DOHH2 (cell line): ENCODE measurements around the gene SNRNP35.
A peak's percentile ranks its signal among the peaks of the same experiment; 100 is the strongest.
"Not testable (repeated sequence)": the region's sequence is repeated elsewhere in the genome, so short reads cannot be mapped to it uniquely, and the experiment has no call there.

Experiments
- H3F3A ChIP-seq: fragments of 200-600 bp; sonication (generic), shearing (Covaris generic); 2 replicates; pipeline ENCODE4 v1.6.0; 2016; ENCODE audit warnings: antibody characterized with exemption, mild to moderate bottlenecking; ENCODE audit not compliant: control insufficient read depth, insufficient read depth
- H3K27ac ChIP-seq: fragments of 200-600 bp; sonication (generic); 2 replicates; pipeline ENCODE4 v1.5.1; 2014; ENCODE audit warnings: low read depth, mild to moderate bottlenecking, low read length, moderate library complexity
- H3K27me3 ChIP-seq: fragments of 200-600 bp; sonication (generic); 2 replicates; pipeline ENCODE4 v1.6.1; 2014; ENCODE audit warnings: mild to moderate bottlenecking, low read length, mixed read lengths; ENCODE audit not compliant: control insufficient read depth
- H3K36me3 ChIP-seq: fragments of 200-600 bp; sonication (generic); 2 replicates; pipeline ENCODE4 v1.6.1; 2014; ENCODE audit warnings: mild to moderate bottlenecking, low read length, moderate library complexity, mixed read lengths; ENCODE audit not compliant: control insufficient read depth
- H3K4me1 ChIP-seq: fragments of 200-600 bp; sonication (generic); 2 replicates; pipeline ENCODE4 v1.6.1; 2014; ENCODE audit warnings: mild to moderate bottlenecking, low read length, mixed read lengths; ENCODE audit not compliant: control insufficient read depth
- H3K4me2 ChIP-seq: fragments of 200-600 bp; sonication (generic); 2 replicates; pipeline ENCODE4 v1.6.0; 2014; ENCODE audit warnings: mild to moderate bottlenecking, low read length, moderate library complexity
- H3K4me3 ChIP-seq: fragments of 200-600 bp; sonication (generic); 2 replicates; pipeline ENCODE4 v1.5.1; 2014; ENCODE audit warnings: mild to moderate bottlenecking, low read length, mixed read lengths
- H3K79me2 ChIP-seq: fragments of 200-600 bp; sonication (generic); 2 replicates; pipeline ENCODE4 v1.6.1; 2014; ENCODE audit warnings: mild to moderate bottlenecking, low read length, mixed read lengths; ENCODE audit not compliant: control insufficient read depth
- H3K9me2 ChIP-seq: fragments of 200-600 bp; sonication (generic); replicated peaks from 2 replicates; pipeline ENCODE4 v1.6.1; 2014; ENCODE audit warnings: mild to moderate bottlenecking, low read length, mixed read lengths; ENCODE audit not compliant: control insufficient read depth
- H3K9me3 ChIP-seq: fragments of 200-600 bp; sonication (generic); 2 replicates; pipeline ENCODE4 v1.6.1; 2014; ENCODE audit warnings: antibody characterized with exemption, low read length, mixed read lengths; ENCODE audit not compliant: control insufficient read depth, insufficient read depth
- H4K20me1 ChIP-seq: fragments of 200-600 bp; sonication (generic); 2 replicates; pipeline ENCODE4 v1.6.0; 2014; ENCODE audit warnings: low read depth, mild to moderate bottlenecking, antibody characterized with exemption, low read length, moderate library complexity; ENCODE audit not compliant: control insufficient read depth, insufficient read depth
- CTCF ChIP-seq: fragments of 200-600 bp; sonication (generic); IDR thresholded peaks from one replicate; pipeline ENCODE4 v1.5.1; 2014; ENCODE audit warnings: antibody characterized with exemption, mild to moderate bottlenecking, low read depth, low read length; ENCODE audit not compliant: poor library complexity, severe bottlenecking
- EZH2phosphoT487 ChIP-seq: fragments of 200-600 bp; sonication (generic); IDR thresholded peaks from 2 replicates; pipeline ENCODE4 v1.6.1; 2017; ENCODE audit warnings: borderline replicate concordance, mild to moderate bottlenecking, antibody characterized with exemption, low read length, moderate library complexity, mixed read lengths

SNRNP35 gene

GRCh38 chr12:123421314-123421713 is 36.6 kb upstream of the SNRNP35 start:
- Histone ChIP-seq H3K27me3 (no peaks in the 10 kb centered on the region), H4K20me1 (no peaks in the 10 kb centered on the region), H3K4me2 (no peak overlapping the region), H3K27ac (no peak overlapping the region), H3K79me2 (no peaks in the 10 kb centered on the region), H3K9me3 (no peaks in the 10 kb centered on the region), H3K9me2 (no peaks in the 10 kb centered on the region), H3K36me3 (peaks cover 13% of the 10 kb centered on the region), H3K4me1 (peaks cover 11% of the 10 kb centered on the region), H3K4me3 (no peak overlapping the region), H3F3A (no peaks in the 10 kb centered on the region)
- no peak for TF ChIP-seq EZH2phosphoT487

GRCh38 chr12:123427036-123427769 is 30.7 kb upstream of the SNRNP35 start:
- H3K9me2 ChIP-seq, result no peaks in the 10 kb centered on the region
- H3K4me1 ChIP-seq, result peaks cover 41% of the 10 kb centered on the region
- peaks cover 15% of the 10 kb centered on the region for H3K79me2 ChIP-seq
- peaks cover 17% of the 10 kb centered on the region for H3K36me3 ChIP-seq
- TF ChIP-seq CTCF (no peak), EZH2phosphoT487 (no peak)
- H3K4me3 ChIP-seq, result peak overlapping the region; percentile 47
- no peaks in the 10 kb centered on the region for H3K27me3 ChIP-seq
- H3K9me3 ChIP-seq, result no peaks in the 10 kb centered on the region
- peaks cover 3% of the 10 kb centered on the region; the same call in 1 of the 2 replicates for H4K20me1 ChIP-seq
- H3K4me2 ChIP-seq, result peak overlapping the region; percentile 61
- H3K27ac ChIP-seq, result peak overlapping the region; percentile 67
- peaks cover 9% of the 10 kb centered on the region for H3F3A ChIP-seq

DNA sequence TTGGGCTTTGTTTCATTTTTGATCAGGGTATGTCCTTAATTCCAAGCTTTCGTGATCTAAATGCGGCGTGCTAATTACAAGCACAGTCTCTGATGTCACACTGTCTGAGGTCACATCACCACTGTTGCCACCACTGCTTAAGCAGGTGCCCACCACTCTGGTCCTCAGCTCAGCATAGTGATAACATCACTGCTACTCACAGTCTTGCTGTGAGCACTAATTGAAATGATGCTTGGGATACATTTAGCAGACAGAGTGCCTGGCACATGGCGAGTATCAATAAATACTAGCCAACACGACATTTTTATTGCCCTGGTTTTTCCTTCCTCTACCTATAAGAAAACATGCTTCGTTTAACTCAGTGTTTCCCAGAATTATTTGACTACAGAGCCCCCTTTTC is 29.3 kb upstream of the SNRNP35 start:
- Histone ChIP-seq H3K9me2 (no peaks in the 10 kb centered on the region), H3K4me3 (no peak overlapping the region; the same call in 1 of the 2 replicates), H3K9me3 (no peaks in the 10 kb centered on the region), H3K36me3 (peaks cover 10% of the 10 kb centered on the region), H4K20me1 (peaks cover 3% of the 10 kb centered on the region; the same call in 1 of the 2 replicates), H3F3A (peaks cover 9% of the 10 kb centered on the region), H3K4me1 (peaks cover 47% of the 10 kb centered on the region), H3K27me3 (no peaks in the 10 kb centered on the region), H3K4me2 (peak overlapping the region; percentile 61), H3K27ac (peak overlapping the region; percentile 67; the same call in 1 of the 2 replicates), H3K79me2 (peaks cover 29% of the 10 kb centered on the region)
- TF ChIP-seq EZH2phosphoT487 (no peak), CTCF (no peak)

GRCh38 chr12:123429101-123429500 is 28.8 kb upstream of the SNRNP35 start:
- peaks cover 52% of the 10 kb centered on the region for H3K4me1 ChIP-seq
- H3K79me2 ChIP-seq, result peaks cover 34% of the 10 kb centered on the region
- not testable (repeated sequence) for H3K9me2 ChIP-seq, H3K27ac ChIP-seq, H3K4me2 ChIP-seq, H3K27me3 ChIP-seq, H3K4me3 ChIP-seq, H4K20me1 ChIP-seq, H3K9me3 ChIP-seq, H3F3A ChIP-seq
- peaks cover 10% of the 10 kb centered on the region for H3K36me3 ChIP-seq

DNA sequence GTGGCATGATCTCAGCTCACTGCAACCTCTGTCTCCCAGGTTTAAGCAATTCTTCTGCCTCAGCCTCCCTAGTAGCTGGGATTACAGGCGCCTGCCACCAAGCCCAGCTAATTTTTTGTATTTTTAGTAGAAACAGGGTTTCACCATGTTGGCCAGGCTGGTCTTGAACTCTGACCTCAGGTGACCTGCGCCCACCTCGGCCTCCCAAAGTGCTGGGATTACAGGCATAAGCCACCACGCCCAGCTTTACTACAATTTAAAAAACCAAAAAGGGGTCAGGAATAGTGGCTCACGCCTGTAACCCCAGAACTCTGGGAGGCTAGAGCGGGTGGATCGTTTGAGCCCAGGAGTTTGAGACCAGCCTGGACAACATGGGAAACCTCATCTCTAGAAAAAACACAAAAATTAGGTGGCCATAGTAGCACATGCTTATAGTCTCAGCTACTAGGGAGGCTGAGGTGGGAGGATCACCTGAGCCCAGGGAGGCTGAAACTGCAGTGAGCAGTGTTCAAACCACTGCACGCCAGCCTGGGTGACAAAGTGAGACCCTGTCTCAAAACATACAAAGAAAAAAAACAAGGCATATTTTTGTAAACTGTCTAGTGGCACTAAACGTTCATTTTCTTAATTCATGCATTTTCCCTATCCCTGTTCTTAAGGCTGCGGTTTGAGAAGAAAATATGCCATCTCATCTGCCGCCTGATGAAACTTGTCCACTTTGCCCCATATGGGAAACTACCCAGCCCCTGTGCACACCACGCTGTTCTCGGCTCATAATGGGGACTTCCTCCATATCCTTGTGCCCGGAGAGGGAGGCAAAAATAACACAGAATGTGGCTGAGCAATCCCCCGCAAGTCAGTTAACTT is 25.8 kb upstream of the SNRNP35 start:
- Histone ChIP-seq H3K4me1 (peaks cover 68% of the 10 kb centered on the region), H3K36me3 (peaks cover 16% of the 10 kb centered on the region), H3K79me2 (peaks cover 60% of the 10 kb centered on the region), H3F3A (peaks cover 11% of the 10 kb centered on the region), H3K4me3 (peak overlapping the region; percentile 63), H3K4me2 (peak overlapping the region; percentile 79), H3K27ac (peak overlapping the region; percentile 4; the same call in 1 of the 2 replicates)
- H3K27me3 ChIP-seq, H3K9me2 ChIP-seq, H3K9me3 ChIP-seq, H4K20me1 ChIP-seq: not testable (repeated sequence)
